IMR-90 (cell line): ENCODE measurements around the gene PTPRN2. TPM values are rescaled to one million over a fixed set of nuclear protein-coding genes. Genes with fewer than 3 reads are reported as not detected.

ENCODE experiments used
- ATAC-seq: fragments of 200-7000 bp; cut with Tn5 transposase; 2 replicates; pipeline ENCODE4 v1.9.1; 2020; ENCODE audit warnings: low read depth, mild to moderate bottlenecking, moderate library complexity
- BruUV-seq: library from RNA; stranded (reverse); fragments of 400-500 nt; replicated peaks from 2 replicates; lab custom pipeline; 2021; lab: Mats Ljungman, UMichigan
- CTCF ChIA-PET: fragments of 300-600 bp; formaldehyde crosslinking; extraction: SDS; loops from one replicate; lab custom pipeline; 2021; ENCODE audit warnings: antibody characterized with exemption; lab: Yijun Ruan, JAX
- POLR2A ChIA-PET: fragments of 300-600 bp; sonication (Branson Sonifier 250); formaldehyde crosslinking; loops from one replicate; lab custom pipeline; 2022; ENCODE audit warnings: antibody characterized with exemption; ENCODE audit not compliant: unreplicated experiment; lab: Charles Lee
- DNase-seq: peaks from one replicate; pipeline ENCODE4 v3.0.0; 2013
- H2AFZ ChIP-seq: replicated peaks from 2 replicates; pipeline ENCODE3; 2013; ENCODE audit warnings: low read length, mild to moderate bottlenecking; ENCODE audit not compliant: poor library complexity
- H2AK5ac ChIP-seq: 2 replicates; pipeline ENCODE4 v1.6.1; 2013; ENCODE audit warnings: low read depth, low read length, inconsistent platforms
- H2AK9ac ChIP-seq: replicated peaks from 2 replicates; pipeline ENCODE3; 2013; ENCODE audit warnings: mild to moderate bottlenecking, low read depth, low read length, moderate library complexity; ENCODE audit not compliant: poor library complexity
- H2BK120ac ChIP-seq: 2 replicates; pipeline ENCODE4 v1.6.1; 2013; ENCODE audit warnings: low read depth, low read length, inconsistent platforms
- H2BK15ac ChIP-seq: 3 replicates; pipeline ENCODE4 v1.6.1; 2013; ENCODE audit warnings: low read depth, low read length, inconsistent platforms
- H2BK20ac ChIP-seq: 2 replicates; pipeline ENCODE4 v1.6.1; 2013; ENCODE audit warnings: low read depth, mild to moderate bottlenecking, inconsistent platforms, low read length, moderate library complexity
- H2BK5ac ChIP-seq: 2 replicates; pipeline ENCODE4 v1.6.1; 2013; ENCODE audit warnings: mild to moderate bottlenecking, low read depth, low read length, inconsistent platforms; ENCODE audit not compliant: poor library complexity, severe bottlenecking
- H3K14ac ChIP-seq: replicated peaks from 2 replicates; pipeline ENCODE4 v1.6.1; 2013; ENCODE audit warnings: low read depth, low read length, inconsistent platforms
- H3K18ac ChIP-seq: 2 replicates; pipeline ENCODE4 v1.6.1; 2013; ENCODE audit warnings: low read depth, low read length, control low read depth
- H3K23ac ChIP-seq: 2 replicates; pipeline ENCODE4 v1.6.1; 2013; ENCODE audit warnings: low read depth, low read length, inconsistent platforms
- H3K27ac ChIP-seq: 2 replicates; pipeline ENCODE4 v1.5.1; 2013; ENCODE audit warnings: mild to moderate bottlenecking, control low read depth, low read length; ENCODE audit not compliant: insufficient read depth
- H3K27me3 ChIP-seq: 2 replicates; pipeline ENCODE4 v1.6.1; 2013; ENCODE audit warnings: low read length; ENCODE audit not compliant: control insufficient read depth, insufficient read depth
- H3K36me3 ChIP-seq: 2 replicates; pipeline ENCODE4 v1.6.1; 2013; ENCODE audit warnings: low read length, mixed read lengths; ENCODE audit not compliant: control insufficient read depth, insufficient read depth
- H3K4ac ChIP-seq: 2 replicates; pipeline ENCODE4 v1.6.1; 2013; ENCODE audit warnings: low read depth, low read length, inconsistent platforms
- H3K4me1 ChIP-seq: 2 replicates; pipeline ENCODE4 v1.6.1; 2013; ENCODE audit warnings: low read length, mixed read lengths; ENCODE audit not compliant: control insufficient read depth, insufficient read depth
- H3K4me2 ChIP-seq: 2 replicates; pipeline ENCODE4 v1.6.1; 2013; ENCODE audit warnings: low read depth, mild to moderate bottlenecking, control low read depth, low read length, moderate library complexity
- H3K4me3 ChIP-seq: 2 replicates; pipeline ENCODE4 v1.5.1; 2013; ENCODE audit warnings: low read depth, mild to moderate bottlenecking, control low read depth, low read length, moderate library complexity; ENCODE audit not compliant: insufficient read depth
- H3K56ac ChIP-seq: 2 replicates; pipeline ENCODE4 v1.6.1; 2013; ENCODE audit warnings: low read length, inconsistent platforms; ENCODE audit not compliant: insufficient read depth; ENCODE audit errors: extremely low read depth
- H3K79me1 ChIP-seq, 2 experiments: 2 replicates each; pipeline ENCODE4 v1.6.1; 2013; ENCODE audit warnings: low read length in 2 of 2, inconsistent platforms in 1 of 2, low read depth in 1 of 2
- H3K9ac ChIP-seq: 2 replicates; pipeline ENCODE4 v1.6.1; 2013; ENCODE audit warnings: low read depth, low read length, control low read depth
- H3K9me1 ChIP-seq: 2 replicates; pipeline ENCODE4 v1.6.1; 2013; ENCODE audit warnings: low read length, inconsistent platforms; ENCODE audit not compliant: insufficient read depth
- H3K9me3 ChIP-seq: 2 replicates; pipeline ENCODE4 v1.6.1; 2013; ENCODE audit warnings: low read length; ENCODE audit not compliant: control insufficient read depth, insufficient read depth
- H4K20me1 ChIP-seq: 2 replicates; pipeline ENCODE4 v1.6.1; 2013; ENCODE audit warnings: low read length, inconsistent platforms; ENCODE audit not compliant: insufficient read depth
- H4K5ac ChIP-seq: 2 replicates; pipeline ENCODE4 v1.6.1; 2013; ENCODE audit warnings: mild to moderate bottlenecking, low read depth, low read length, control low read depth
- H4K8ac ChIP-seq, 2 experiments: 2 replicates each; pipeline ENCODE4 v1.6.1; 2013; ENCODE audit warnings: low read depth in 2 of 2, low read length in 2 of 2, control low read depth in 1 of 2, inconsistent platforms in 1 of 2
- H4K91ac ChIP-seq: 2 replicates; pipeline ENCODE4 v1.6.1; 2013; ENCODE audit warnings: low read depth, low read length, inconsistent platforms; ENCODE audit not compliant: insufficient read depth
- CTCF ChIP-seq: conservative IDR thresholded peaks from 2 replicates; pipeline ENCODE4 v1.5.1; 2012; ENCODE audit warnings: mild to moderate bottlenecking, low read depth, low read length, improper control_type of control experiment
- ELK1 ChIP-seq: fragments of 150-350 bp; IDR thresholded peaks from 2 replicates; pipeline ENCODE4 v1.6.1; 2016; ENCODE audit warnings: low read depth, mild to moderate bottlenecking, low read length, moderate library complexity, borderline replicate concordance
- MAFK ChIP-seq: IDR thresholded peaks from 2 replicates; pipeline ENCODE4 v1.6.1; 2012; ENCODE audit warnings: low read depth, low read length, improper control_type of control experiment
- MAZ ChIP-seq: IDR thresholded peaks from 2 replicates; pipeline ENCODE4 v1.6.1; 2012; ENCODE audit warnings: low read depth, mild to moderate bottlenecking, low read length, improper control_type of control experiment, moderate library complexity, borderline replicate concordance
- POLR2A ChIP-seq: IDR thresholded peaks from 2 replicates; pipeline ENCODE4 v1.6.1; 2012; ENCODE audit warnings: mild to moderate bottlenecking, low read depth, low read length
- RCOR1 ChIP-seq: IDR thresholded peaks from 2 replicates; pipeline ENCODE4 v1.6.1; 2012; ENCODE audit warnings: mild to moderate bottlenecking, low read length, improper control_type of control experiment; ENCODE audit not compliant: insufficient replicate concordance
- USF2 ChIP-seq: fragments of 150-350 bp; IDR thresholded peaks from 2 replicates; pipeline ENCODE4 v1.6.1; 2017; ENCODE audit warnings: mild to moderate bottlenecking, antibody characterized with exemption, low read length, low read depth
- WGBS, 2 experiments: methylation state at CpG; one replicate each; pipeline versions ENCODE4 v1.1.5 to v1.1.7; 2013; ENCODE audit warnings: missing lambda C conversion rate in 2 of 2; ENCODE audit not compliant: insufficient read length in 1 of 2; ENCODE audit errors: extremely low coverage in 2 of 2; 5-methylcytosine and 5-hydroxymethylcytosine counted together
- dilution Hi-C: fragments of 300-500 bp; cut with HindIII; formaldehyde crosslinking; loops from one replicate; pipeline ENCODE4 v1.14.3; 2018; ENCODE audit warnings: low sequenced_read_pairs; ENCODE audit not compliant: unreplicated experiment
- in situ Hi-C: fragments of 300-500 bp; cut with MboI; formaldehyde crosslinking; loops from 3 replicates; pipeline ENCODE4 v1.14.3; 2019; ENCODE audit warnings: low sequenced_read_pairs, inconsistent platforms, mixed read lengths
- intact Hi-C: fragments of 100-400 bp; cut with micrococcal nuclease; formaldehyde crosslinking; loops from 2 replicates; pipeline ENCODE4 v1.10.0; 2022
- polyA plus RNA-seq, 3 experiments: library from polyadenylated mRNA; depleted of rRNA; stranded (reverse); fragments of >200 nt; gene quantifications; 2 replicates each; pipeline ENCODE4 v1.2.3, GENCODE V29; 2012; ENCODE audit warnings: low replicate concordance in 1 of 3
- total RNA-seq: library from RNA; depleted of rRNA; stranded (reverse); fragments of >200 nt; gene quantifications from 2 replicates; pipeline ENCODE4 v1.2.3, GENCODE V29; 2012

PTPRN2 gene
- total and polyA plus RNA-seq, 2 of the 4 experiments (the other 2 are of a cell fraction): 0.03 TPM; not detected in 1

GRCh38 chr7:157981778-157982177 lies 605.8 kb downstream of the PTPRN2 start:
- H3K4me2 ChIP-seq: no peak overlapping the region
- no peaks in the 10 kb centered on the region for H3K27me3 ChIP-seq
- no peaks in the 10 kb centered on the region for H3K4me1 ChIP-seq
- no peak overlapping the region for H2BK15ac ChIP-seq
- no peak overlapping the region for H3K18ac ChIP-seq
- DNase-seq (no peak), ATAC-seq (no peak)
- H3K27ac ChIP-seq: no peak overlapping the region
- no peak overlapping the region for H2BK5ac ChIP-seq
- H3K23ac ChIP-seq: no peak overlapping the region
- BruUV-seq: no TSS peak
- no peak overlapping the region for H3K4ac ChIP-seq
- H3K36me3 ChIP-seq: no peaks in the 10 kb centered on the region
- H2AK5ac ChIP-seq: no peak overlapping the region
- in situ Hi-C loops: no loop called here
- H3K9me3 ChIP-seq: peaks cover 37% of the 10 kb centered on the region
- no peaks in the 10 kb centered on the region for H4K20me1 ChIP-seq
- no peak overlapping the region for H3K14ac ChIP-seq
- H2AFZ ChIP-seq: no peak overlapping the region
- CTCF ChIA-PET: no interaction called here
- TF ChIP-seq ELK1 (no peak), RCOR1 (no peak), CTCF (no peak), USF2 (no peak), POLR2A (no peak), MAZ (no peak), MAFK (no peak)
- no peak overlapping the region for H4K91ac ChIP-seq
- POLR2A ChIA-PET: no interaction called here
- no peak overlapping the region for H2BK20ac ChIP-seq
- no peak overlapping the region for H3K9ac ChIP-seq
- no peak overlapping the region for H4K8ac ChIP-seq
- no peaks in the 10 kb centered on the region for H3K9me1 ChIP-seq
- intact Hi-C loops: no loop called here
- dilution Hi-C loops: no loop called here
- no peak overlapping the region for H4K5ac ChIP-seq
- H2BK120ac ChIP-seq: no peak overlapping the region
- H3K79me1 ChIP-seq: no peaks in the 10 kb centered on the region
- H3K4me3 ChIP-seq: no peak overlapping the region
- no peak overlapping the region for H2AK9ac ChIP-seq
- WGBS, 2 experiments: no CpG with 5 or more reads among the region's 5 CpGs
- H3K56ac ChIP-seq: no peak overlapping the region
